H9 (cell line): Measurements from ENCODE around the gene PELI3. TPM values are rescaled to one million over a fixed set of nuclear protein-coding genes. Genes with fewer than 3 reads are reported as not detected.

ENCODE experiments used
- DNase-seq: peaks from one replicate; pipeline ENCODE4 v3.0.0-alpha.2; 2017
- H2AFZ ChIP-seq: one replicate; pipeline ENCODE4 v1.6.1; 2013; ENCODE audit warnings: mild to moderate bottlenecking, low read length, control low read depth, moderate library complexity
- H2AK5ac ChIP-seq: 2 replicates; pipeline ENCODE4 v1.6.1; 2013; ENCODE audit warnings: low read length, control low read depth, mixed read lengths; ENCODE audit not compliant: insufficient read length
- H2BK120ac ChIP-seq: one replicate; pipeline ENCODE4 v1.6.1; 2013; ENCODE audit warnings: low read depth, mild to moderate bottlenecking, low read length, control low read depth, inconsistent platforms; ENCODE audit not compliant: poor library complexity, severe bottlenecking
- H2BK12ac ChIP-seq: 2 replicates; pipeline ENCODE4 v1.6.1; 2013; ENCODE audit warnings: low read length, control low read depth, mixed read lengths, low read depth; ENCODE audit not compliant: insufficient read length
- H2BK15ac ChIP-seq: 2 replicates; pipeline ENCODE4 v1.6.1; 2013; ENCODE audit warnings: low read depth, low read length, control low read depth
- H2BK20ac ChIP-seq: one replicate; pipeline ENCODE4 v1.6.1; 2013; ENCODE audit warnings: low read depth, mild to moderate bottlenecking, low read length, control low read depth, inconsistent platforms; ENCODE audit not compliant: poor library complexity, severe bottlenecking
- H2BK5ac ChIP-seq: 2 replicates; pipeline ENCODE4 v1.6.1; 2013; ENCODE audit warnings: low read length, control low read depth, mixed read lengths; ENCODE audit not compliant: insufficient read length
- H3K14ac ChIP-seq: 2 replicates; pipeline ENCODE4 v1.6.1; 2013; ENCODE audit warnings: low read length, control low read depth; ENCODE audit not compliant: insufficient read depth
- H3K18ac ChIP-seq: 2 replicates; pipeline ENCODE4 v1.6.1; 2013; ENCODE audit warnings: low read depth, mild to moderate bottlenecking, mixed read lengths, low read length, control low read depth; ENCODE audit not compliant: insufficient read length
- H3K23ac ChIP-seq: 2 replicates; pipeline ENCODE4 v1.6.1; 2013; ENCODE audit warnings: low read length, control low read depth, mixed read lengths, low read depth; ENCODE audit not compliant: insufficient read length
- H3K23me2 ChIP-seq: 2 replicates; pipeline ENCODE4 v1.6.1; 2013; ENCODE audit warnings: low read depth, mild to moderate bottlenecking, mixed read lengths, low read length, control low read depth; ENCODE audit not compliant: insufficient read length, poor library complexity, severe bottlenecking
- H3K27ac ChIP-seq: 2 replicates; pipeline ENCODE4 v1.5.1; 2013; ENCODE audit warnings: low read length, control low read depth, mixed read lengths, low read depth; ENCODE audit not compliant: insufficient read length
- H3K27me3 ChIP-seq: 2 replicates; pipeline ENCODE4 v1.6.1; 2013; ENCODE audit warnings: low read length, control low read depth, inconsistent platforms; ENCODE audit not compliant: insufficient read depth
- H3K4ac ChIP-seq: 2 replicates; pipeline ENCODE4 v1.6.1; 2013; ENCODE audit warnings: low read depth, mild to moderate bottlenecking, control low read depth, inconsistent platforms, low read length, moderate library complexity
- H3K4me1 ChIP-seq: 2 replicates; pipeline ENCODE4 v1.6.1; 2013; ENCODE audit warnings: low read length, control low read depth, inconsistent platforms; ENCODE audit not compliant: insufficient read depth
- H3K4me2 ChIP-seq: 2 replicates; pipeline ENCODE4 v1.6.1; 2013; ENCODE audit warnings: low read length, control low read depth, mixed read lengths; ENCODE audit not compliant: insufficient read length, insufficient read depth
- H3K56ac ChIP-seq: 2 replicates; pipeline ENCODE4 v1.6.1; 2013; ENCODE audit warnings: low read depth, mild to moderate bottlenecking, mixed read lengths, low read length, control low read depth; ENCODE audit not compliant: insufficient read length
- H3K79me1 ChIP-seq: 2 replicates; pipeline ENCODE4 v1.6.1; 2013; ENCODE audit warnings: low read depth, mild to moderate bottlenecking, moderate library complexity, low read length, control low read depth, inconsistent platforms; ENCODE audit not compliant: insufficient read depth, poor library complexity, severe bottlenecking
- H3K79me2 ChIP-seq: 2 replicates; pipeline ENCODE4 v1.6.1; 2013; ENCODE audit warnings: low read length, control low read depth, inconsistent platforms; ENCODE audit not compliant: insufficient read depth
- H3K9ac ChIP-seq: 2 replicates; pipeline ENCODE4 v1.6.1; 2013; ENCODE audit warnings: low read length, control low read depth, mixed read lengths; ENCODE audit not compliant: insufficient read length; ENCODE audit errors: extremely low read depth
- H3K9me3 ChIP-seq: one replicate; pipeline ENCODE4 v1.6.1; 2013; ENCODE audit warnings: low read depth, low read length, inconsistent platforms; ENCODE audit not compliant: control insufficient read depth
- H3T11ph ChIP-seq: one replicate; pipeline ENCODE4 v1.6.1; 2013; ENCODE audit warnings: mild to moderate bottlenecking, low read length, control low read depth, inconsistent platforms
- H4K20me1 ChIP-seq: one replicate; pipeline ENCODE4 v1.6.1; 2013; ENCODE audit not compliant: control insufficient read depth, insufficient read length, insufficient read depth
- H4K5ac ChIP-seq: 2 replicates; pipeline ENCODE4 v1.6.1; 2013; ENCODE audit warnings: low read depth, mild to moderate bottlenecking, mixed read lengths, low read length, control low read depth; ENCODE audit not compliant: insufficient read length
- H4K8ac ChIP-seq: replicated peaks from 2 replicates; pipeline ENCODE4 v1.6.1; 2013; ENCODE audit warnings: low read length, control low read depth, mixed read lengths, low read depth; ENCODE audit not compliant: insufficient read length
- H4K91ac ChIP-seq: 2 replicates; pipeline ENCODE4 v1.6.1; 2013; ENCODE audit warnings: low read depth, mild to moderate bottlenecking, moderate library complexity, mixed read lengths, low read length, control low read depth; ENCODE audit not compliant: insufficient read length
- H3K27ac Mint-ChIP-seq, 3 experiments: 2 replicates in 2 of 3; 3 replicates in 1 of 3; pipeline ENCODE4 v1.8.0; 2020 to 2021; ENCODE audit warnings: mixed read lengths in 3 of 3, mild to moderate bottlenecking in 1 of 3, moderate library complexity in 1 of 3
- H3K27me3 Mint-ChIP-seq: 2 replicates; pipeline ENCODE4 v1.8.0; 2021; ENCODE audit warnings: low read depth, mild to moderate bottlenecking, moderate library complexity, mixed read lengths
- H3K36me3 Mint-ChIP-seq, 3 experiments: 2 replicates in 2 of 3; 3 replicates in 1 of 3; pipeline ENCODE4 v1.8.0; 2020 to 2021; ENCODE audit warnings: low read depth in 3 of 3, mixed read lengths in 3 of 3; ENCODE audit not compliant: insufficient read depth in 1 of 3
- H3K4me1 Mint-ChIP-seq, 2 experiments: 2 replicates each; pipeline ENCODE4 v1.8.0; 2020; ENCODE audit warnings: mixed read lengths in 2 of 2
- H3K4me3 Mint-ChIP-seq, 2 experiments: 2 replicates in 1 of 2; 3 replicates in 1 of 2; pipeline ENCODE4 v1.8.0; 2020 to 2021; ENCODE audit warnings: mild to moderate bottlenecking in 2 of 2, mixed read lengths in 2 of 2, moderate library complexity in 1 of 2
- H3K9me3 Mint-ChIP-seq, 2 experiments: 2 replicates in 1 of 2; 3 replicates in 1 of 2; pipeline ENCODE4 v1.8.0; 2020; ENCODE audit warnings: mild to moderate bottlenecking in 2 of 2, mixed read lengths in 2 of 2, moderate library complexity in 1 of 2
- CTCF ChIP-seq: fragments of 200-600 bp; sonication (generic); conservative IDR thresholded peaks from 3 replicates; pipeline ENCODE4 v1.8.0; 2021; ENCODE audit warnings: antibody characterized with exemption, mild to moderate bottlenecking
- WGBS: extraction: QIAGEN DNeasy Blood & Tissue Kit; methylation state at CpG from one replicate; pipeline ENCODE4 v1.1.7; 2013; ENCODE audit warnings: missing lambda C conversion rate, low lambda C conversion rate, mixed read lengths; ENCODE audit not compliant: insufficient read length; ENCODE audit errors: extremely low coverage; 5-methylcytosine and 5-hydroxymethylcytosine counted together
- total RNA-seq: library from RNA; stranded (reverse); gene quantifications from 2 replicates; pipeline ENCODE4 v1.2.1, GENCODE V29; 2021

The PELI3 gene
- total RNA-seq, 1 experiment from 2014 or later, result 10.3 TPM

GRCh38 chr11:66418168-66418985, 48.3 kb upstream of the PELI3 start:
- H3K4me3 Mint-ChIP-seq, result peak overlapping the region; percentile 41 to 74
- Histone ChIP-seq H3K4me2 (peak overlapping the region; percentile 30), H3K79me1 (no peaks in the 10 kb centered on the region), H3K23ac (no peak overlapping the region), H3K9ac (no peak overlapping the region), H2AK5ac (no peak overlapping the region), H4K8ac (no peak overlapping the region), H3K9me3 (no peaks in the 10 kb centered on the region), H3K4ac (no peak overlapping the region), H3K27ac (no peak overlapping the region), H4K20me1 (no peaks in the 10 kb centered on the region), H2BK20ac (no peak overlapping the region), H3K23me2 (peaks cover 18% of the 10 kb centered on the region), H3K18ac (no peak overlapping the region), H3K56ac (no peak overlapping the region), H3K14ac (no peak overlapping the region), H3K4me1 (peaks cover 20% of the 10 kb centered on the region), H2BK5ac (no peak overlapping the region), H3K27me3 (peaks cover 19% of the 10 kb centered on the region; the same call in 1 of the 2 replicates), H3K79me2 (no peaks in the 10 kb centered on the region), H2BK12ac (no peak overlapping the region), H2BK15ac (no peak overlapping the region), H2AFZ (no peak overlapping the region), H4K5ac (no peak overlapping the region), H2BK120ac (no peak overlapping the region), H4K91ac (no peak overlapping the region), H3T11ph (no peak overlapping the region)
- H3K9me3 Mint-ChIP-seq, result no peaks in the 10 kb centered on the region; a peak in 1 of 5 replicates
- H3K4me1 Mint-ChIP-seq, result peaks cover 64% of the 10 kb centered on the region in 2 experiments
- peak; percentile 58 for TF ChIP-seq CTCF
- WGBS, result no CpG with 5 or more reads among the region's 16 CpGs
- H3K27me3 Mint-ChIP-seq, result peaks cover 35% of the 10 kb centered on the region
- peaks cover 0 to 2% (median 0%) of the 10 kb centered on the region in 3 experiments; a peak in 1 of 7 replicates for H3K36me3 Mint-ChIP-seq
- peak; percentile 86 for DNase-seq
- peak overlapping the region in 2 of 3 experiments; percentile 72 to 85; a peak in 4 of 7 replicates for H3K27ac Mint-ChIP-seq
